HepG2 (cell line): ENCODE data around the gene GLOD4. TPM values are rescaled to one million over a fixed set of nuclear protein-coding genes. Genes with fewer than 3 reads are reported as not detected.

ENCODE experiments used
- AGO2 ChIP-seq: fragments of 200-400 bp; formaldehyde crosslinking; optimal IDR thresholded peaks from 2 replicates; pipeline ENCODE3; 2017; ENCODE audit warnings: mild to moderate bottlenecking, low read depth, low read length, moderate library complexity
- MEIS1 ChIP-seq: sonication (generic); formaldehyde crosslinking; IDR thresholded peaks from 2 replicates; pipeline ENCODE4 v1.9.0; 2021; ENCODE audit warnings: mild to moderate bottlenecking, missing genetic modification reagents, moderate library complexity, borderline replicate concordance
- NCOA1 ChIP-seq: sonication (generic); formaldehyde crosslinking; IDR thresholded peaks from 2 replicates; pipeline ENCODE4 v1.9.0; 2021; ENCODE audit warnings: missing genetic modification reagents
- NFIB ChIP-seq: sonication (generic); formaldehyde crosslinking; IDR thresholded peaks from 2 replicates; pipeline ENCODE4 v1.9.0; 2021; ENCODE audit warnings: missing genetic modification reagents, mild to moderate bottlenecking, borderline replicate concordance
- NFKBIZ ChIP-seq: IDR thresholded peaks from 2 replicates; pipeline ENCODE4 v1.6.1; 2018; ENCODE audit warnings: missing genetic modification reagents, missing compliant biosample characterization
- SCMH1 ChIP-seq: sonication (generic); formaldehyde crosslinking; IDR thresholded peaks from 2 replicates; pipeline ENCODE4 v1.9.0; 2021; ENCODE audit warnings: missing genetic modification reagents, mild to moderate bottlenecking, borderline replicate concordance
- TAF15 ChIP-seq: fragments of 200-400 bp; formaldehyde crosslinking; IDR thresholded peaks from one replicate; pipeline ENCODE4 v1.6.1; 2018; ENCODE audit warnings: mild to moderate bottlenecking, low read depth, low read length; ENCODE audit not compliant: poor library complexity, severe bottlenecking
- ZNF138 ChIP-seq: sonication (generic); formaldehyde crosslinking; IDR thresholded peaks from 2 replicates; pipeline ENCODE4 v1.5.0; 2020; ENCODE audit warnings: mild to moderate bottlenecking, low read depth, missing genetic modification reagents
- ZNF674 ChIP-seq: sonication (generic); formaldehyde crosslinking; IDR thresholded peaks from 2 replicates; pipeline ENCODE4 v1.5.0; 2020; ENCODE audit warnings: low read depth, mild to moderate bottlenecking, missing genetic modification reagents
- ZZZ3 ChIP-seq: sonication (generic); formaldehyde crosslinking; IDR thresholded peaks from 2 replicates; pipeline ENCODE4 v1.4.0; 2020; ENCODE audit warnings: missing genetic modification reagents, mild to moderate bottlenecking, borderline replicate concordance
- polyA plus RNA-seq, 8 experiments: library from polyadenylated mRNA; depleted of rRNA in 3 of 8; stranded (reverse) in 7 of 8; unstranded in 1 of 8; fragments of >200 nt; fragmentation: Illumina TruSeq in 4 of 8; extraction: Trizol in 4 of 8; gene quantifications; 2 replicates each; pipeline versions ENCODE4 v1.2.1 to v1.2.3, GENCODE V29; 2011 to 2016; ENCODE audit warnings: low read depth in 4 of 8, missing spikeins in 1 of 8, mixed read lengths in 1 of 8; ENCODE audit not compliant: insufficient read depth in 1 of 8
- total RNA-seq, 5 experiments: library from RNA; depleted of rRNA; stranded (reverse); fragments of >200 nt; fragmentation: Illumina TruSeq; extraction: Trizol; gene quantifications; 2 replicates each; pipeline ENCODE4 v1.2.3, GENCODE V29; 2016; ENCODE audit warnings: low read depth in 1 of 5
- TF ChIP-seq, protein P1 (sequence below): sonication (generic); formaldehyde crosslinking; IDR thresholded peaks from 2 replicates; pipeline ENCODE4 v1.5.0; 2020; ENCODE audit warnings: mild to moderate bottlenecking, missing genetic modification reagents
- TF ChIP-seq, protein P2 (sequence below): sonication (generic); formaldehyde crosslinking; IDR thresholded peaks from 2 replicates; pipeline ENCODE4 v1.9.0; 2022; ENCODE audit warnings: low read depth, missing genetic modification reagents
- TF ChIP-seq, protein P3 (sequence below): sonication (generic); formaldehyde crosslinking; IDR thresholded peaks from 2 replicates; pipeline ENCODE4 v1.4.0; 2020; ENCODE audit warnings: mild to moderate bottlenecking, missing genetic modification reagents, borderline replicate concordance

Gene GLOD4
- total and polyA plus RNA-seq, 2 of the 13 experiments (the other 11 are each of a cell fraction or from before 2014, with no cell fraction given), result 53.7 to 87.8 TPM

DNA sequence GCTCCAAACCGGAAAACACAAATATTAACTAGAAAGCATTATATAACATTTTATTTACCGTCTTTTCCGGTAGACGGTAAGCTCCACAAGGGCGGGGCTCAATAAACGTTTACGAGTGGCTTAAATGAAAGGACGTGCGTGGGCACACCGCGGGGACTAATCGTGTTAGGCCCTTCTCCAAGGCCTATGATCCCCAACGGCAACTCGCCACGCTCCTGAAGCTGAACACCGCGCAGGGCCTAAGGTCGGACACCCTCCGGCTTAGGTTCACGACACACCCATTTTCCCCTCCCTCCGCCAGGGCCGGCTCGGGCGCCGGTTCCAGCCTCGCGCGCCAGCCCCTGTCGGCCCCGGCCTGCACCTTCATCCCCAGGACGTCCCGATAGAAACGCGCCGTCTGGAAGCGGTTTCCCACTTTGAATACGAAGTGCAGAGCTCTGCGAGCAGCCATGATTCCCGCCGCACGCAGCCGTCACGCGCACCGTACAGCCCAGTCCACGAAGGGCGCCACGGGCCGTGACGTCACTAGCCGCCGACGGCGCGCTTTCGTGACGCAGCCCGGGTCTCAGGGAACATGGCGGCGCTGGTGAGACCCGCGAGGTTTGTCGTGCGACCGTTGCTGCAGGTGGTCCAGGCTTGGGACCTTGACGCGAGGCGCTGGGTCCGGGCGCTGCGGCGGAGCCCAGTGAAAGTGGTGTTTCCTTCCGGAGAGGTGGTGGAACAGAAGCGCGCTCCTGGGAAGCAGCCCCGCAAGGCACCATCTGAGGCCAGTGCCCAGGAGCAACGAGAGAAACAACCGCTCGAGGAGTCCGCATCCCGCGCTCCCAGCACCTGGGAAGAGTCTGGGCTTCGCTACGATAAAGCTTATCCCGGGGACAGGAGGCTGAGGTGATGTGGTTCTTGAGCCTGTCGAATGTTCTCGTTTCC, at the start of gene GLOD4, which contains the start of gene MRM3 (continued):
- TF ChIP-seq AGO2 (peak; percentile 76), ZNF674 (CRISPR knock-in tag) (no peak), NFIB (no peak), NFKBIZ (CRISPR knock-in tag) (0 out of 2 replicates have a peak, but pooled peaks have one; percentile 16), NCOA1 (CRISPR knock-in tag) (no peak), MEIS1 (no peak; the same call in 1 of the 2 replicates), TAF15 (no peak), ZNF138 (CRISPR knock-in tag) (peak; percentile 97; the same call in 1 of the 2 replicates), ZZZ3 (CRISPR knock-in tag) (peak; percentile 92), SCMH1 (no peak)
- TF ChIP-seq, protein P1, sequence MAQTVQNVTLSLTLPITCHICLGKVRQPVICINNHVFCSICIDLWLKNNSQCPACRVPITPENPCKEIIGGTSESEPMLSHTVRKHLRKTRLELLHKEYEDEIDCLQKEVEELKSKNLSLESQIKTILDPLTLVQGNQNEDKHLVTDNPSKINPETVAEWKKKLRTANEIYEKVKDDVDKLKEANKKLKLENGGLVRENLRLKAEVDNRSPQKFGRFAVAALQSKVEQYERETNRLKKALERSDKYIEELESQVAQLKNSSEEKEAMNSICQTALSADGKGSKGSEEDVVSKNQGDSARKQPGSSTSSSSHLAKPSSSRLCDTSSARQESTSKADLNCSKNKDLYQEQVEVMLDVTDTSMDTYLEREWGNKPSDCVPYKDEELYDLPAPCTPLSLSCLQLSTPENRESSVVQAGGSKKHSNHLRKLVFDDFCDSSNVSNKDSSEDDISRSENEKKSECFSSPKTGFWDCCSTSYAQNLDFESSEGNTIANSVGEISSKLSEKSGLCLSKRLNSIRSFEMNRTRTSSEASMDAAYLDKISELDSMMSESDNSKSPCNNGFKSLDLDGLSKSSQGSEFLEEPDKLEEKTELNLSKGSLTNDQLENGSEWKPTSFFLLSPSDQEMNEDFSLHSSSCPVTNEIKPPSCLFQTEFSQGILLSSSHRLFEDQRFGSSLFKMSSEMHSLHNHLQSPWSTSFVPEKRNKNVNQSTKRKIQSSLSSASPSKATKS, result no peak
- TF ChIP-seq, protein P2, sequence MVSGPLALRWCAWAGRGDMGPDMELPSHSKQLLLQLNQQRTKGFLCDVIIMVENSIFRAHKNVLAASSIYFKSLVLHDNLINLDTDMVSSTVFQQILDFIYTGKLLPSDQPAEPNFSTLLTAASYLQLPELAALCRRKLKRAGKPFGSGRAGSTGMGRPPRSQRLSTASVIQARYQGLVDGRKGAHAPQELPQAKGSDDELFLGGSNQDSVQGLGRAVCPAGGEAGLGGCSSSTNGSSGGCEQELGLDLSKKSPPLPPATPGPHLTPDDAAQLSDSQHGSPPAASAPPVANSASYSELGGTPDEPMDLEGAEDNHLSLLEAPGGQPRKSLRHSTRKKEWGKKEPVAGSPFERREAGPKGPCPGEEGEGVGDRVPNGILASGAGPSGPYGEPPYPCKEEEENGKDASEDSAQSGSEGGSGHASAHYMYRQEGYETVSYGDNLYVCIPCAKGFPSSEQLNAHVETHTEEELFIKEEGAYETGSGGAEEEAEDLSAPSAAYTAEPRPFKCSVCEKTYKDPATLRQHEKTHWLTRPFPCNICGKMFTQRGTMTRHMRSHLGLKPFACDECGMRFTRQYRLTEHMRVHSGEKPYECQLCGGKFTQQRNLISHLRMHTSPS (CRISPR knock-in tag), result peak; percentile 66; the same call in 1 of the 2 replicates
- TF ChIP-seq, protein P3, sequence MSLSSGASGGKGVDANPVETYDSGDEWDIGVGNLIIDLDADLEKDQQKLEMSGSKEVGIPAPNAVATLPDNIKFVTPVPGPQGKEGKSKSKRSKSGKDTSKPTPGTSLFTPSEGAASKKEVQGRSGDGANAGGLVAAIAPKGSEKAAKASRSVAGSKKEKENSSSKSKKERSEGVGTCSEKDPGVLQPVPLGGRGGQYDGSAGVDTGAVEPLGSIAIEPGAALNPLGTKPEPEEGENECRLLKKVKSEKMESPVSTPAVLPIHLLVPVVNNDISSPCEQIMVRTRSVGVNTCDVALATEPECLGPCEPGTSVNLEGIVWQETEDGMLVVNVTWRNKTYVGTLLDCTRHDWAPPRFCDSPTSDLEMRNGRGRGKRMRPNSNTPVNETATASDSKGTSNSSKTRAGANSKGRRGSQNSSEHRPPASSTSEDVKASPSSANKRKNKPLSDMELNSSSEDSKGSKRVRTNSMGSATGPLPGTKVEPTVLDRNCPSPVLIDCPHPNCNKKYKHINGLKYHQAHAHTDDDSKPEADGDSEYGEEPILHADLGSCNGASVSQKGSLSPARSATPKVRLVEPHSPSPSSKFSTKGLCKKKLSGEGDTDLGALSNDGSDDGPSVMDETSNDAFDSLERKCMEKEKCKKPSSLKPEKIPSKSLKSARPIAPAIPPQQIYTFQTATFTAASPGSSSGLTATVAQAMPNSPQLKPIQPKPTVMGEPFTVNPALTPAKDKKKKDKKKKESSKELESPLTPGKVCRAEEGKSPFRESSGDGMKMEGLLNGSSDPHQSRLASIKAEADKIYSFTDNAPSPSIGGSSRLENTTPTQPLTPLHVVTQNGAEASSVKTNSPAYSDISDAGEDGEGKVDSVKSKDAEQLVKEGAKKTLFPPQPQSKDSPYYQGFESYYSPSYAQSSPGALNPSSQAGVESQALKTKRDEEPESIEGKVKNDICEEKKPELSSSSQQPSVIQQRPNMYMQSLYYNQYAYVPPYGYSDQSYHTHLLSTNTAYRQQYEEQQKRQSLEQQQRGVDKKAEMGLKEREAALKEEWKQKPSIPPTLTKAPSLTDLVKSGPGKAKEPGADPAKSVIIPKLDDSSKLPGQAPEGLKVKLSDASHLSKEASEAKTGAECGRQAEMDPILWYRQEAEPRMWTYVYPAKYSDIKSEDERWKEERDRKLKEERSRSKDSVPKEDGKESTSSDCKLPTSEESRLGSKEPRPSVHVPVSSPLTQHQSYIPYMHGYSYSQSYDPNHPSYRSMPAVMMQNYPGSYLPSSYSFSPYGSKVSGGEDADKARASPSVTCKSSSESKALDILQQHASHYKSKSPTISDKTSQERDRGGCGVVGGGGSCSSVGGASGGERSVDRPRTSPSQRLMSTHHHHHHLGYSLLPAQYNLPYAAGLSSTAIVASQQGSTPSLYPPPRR, result peak; percentile 64; the same call in 1 of the 2 replicates
